H1 (cell line): ENCODE data around the gene C6orf163. TPM values are rescaled to one million over a fixed set of nuclear protein-coding genes. Genes with fewer than 3 reads are reported as not detected.

ENCODE experiments used
- ASH2L ChIP-seq: fragments of 200-600, 300-600 bp; sonication (generic); IDR thresholded peaks from one replicate; pipeline ENCODE4 v1.7.1; 2017; ENCODE audit warnings: low read length
- CBX8 ChIP-seq: fragments of 300-800, 300-1000 bp; sonication (generic); IDR thresholded peaks from 2 replicates; pipeline ENCODE4 v1.7.1; 2016; ENCODE audit warnings: low read depth, low read length, borderline replicate concordance
- CHD1 ChIP-seq: IDR thresholded peaks from 2 replicates; pipeline ENCODE4 v1.6.1; 2012; ENCODE audit warnings: low read depth, low read length, improper control_type of control experiment
- CREB1 ChIP-seq: IDR thresholded peaks from 2 replicates; pipeline ENCODE4 v1.6.1; 2012; ENCODE audit warnings: inconsistent platforms
- CTBP2 ChIP-seq: IDR thresholded peaks from 2 replicates; pipeline ENCODE4 v1.7.0; 2011; ENCODE audit warnings: borderline replicate concordance, mild to moderate bottlenecking, moderate library complexity, mixed read lengths, low read length; ENCODE audit not compliant: insufficient read depth, insufficient read length
- EGR1 ChIP-seq: IDR thresholded peaks from 2 replicates; pipeline ENCODE4 v1.6.1; 2011; ENCODE audit warnings: low read depth, low read length, borderline replicate concordance
- FOSL1 ChIP-seq: IDR thresholded peaks from 2 replicates; pipeline ENCODE4 v1.6.1; 2011; ENCODE audit warnings: mild to moderate bottlenecking, low read depth, low read length, moderate library complexity; ENCODE audit not compliant: insufficient read depth
- GTF2F1 ChIP-seq: IDR thresholded peaks from 2 replicates; pipeline ENCODE4 v1.6.1; 2012; ENCODE audit warnings: low read depth, low read length, improper control_type of control experiment, borderline replicate concordance
- JUN ChIP-seq: IDR thresholded peaks from 2 replicates; pipeline ENCODE4 v1.6.1; 2011; ENCODE audit warnings: low read depth, mild to moderate bottlenecking, improper control_type of control experiment, low read length
- KDM1A ChIP-seq: fragments of 200-600, 300-600 bp; sonication (generic); IDR thresholded peaks from 2 replicates; pipeline ENCODE4 v1.7.1; 2016; ENCODE audit warnings: mild to moderate bottlenecking, low read length, borderline replicate concordance
- KDM5A ChIP-seq: fragments of 200-600 bp; IDR thresholded peaks from 2 replicates; pipeline ENCODE4 v1.7.1; 2012; ENCODE audit warnings: mild to moderate bottlenecking, low read length, inconsistent platforms, mixed read lengths
- MAFK ChIP-seq: IDR thresholded peaks from 2 replicates; pipeline ENCODE4 v1.6.1; 2012; ENCODE audit warnings: low read depth, mild to moderate bottlenecking, improper control_type of control experiment, low read length
- MAX ChIP-seq: IDR thresholded peaks from 2 replicates; pipeline ENCODE4 v1.6.1; 2012; ENCODE audit warnings: inconsistent platforms
- NRF1 ChIP-seq: IDR thresholded peaks from 2 replicates; pipeline ENCODE4 v1.6.1; 2011; ENCODE audit warnings: mild to moderate bottlenecking, low read depth, low read length, improper control_type of control experiment
- POU5F1 ChIP-seq: IDR thresholded peaks from 2 replicates; pipeline ENCODE4 v1.6.1; 2011; ENCODE audit warnings: low read depth, mild to moderate bottlenecking, low read length, moderate library complexity
- SRF ChIP-seq: IDR thresholded peaks from 2 replicates; pipeline ENCODE4 v1.6.1; 2011; ENCODE audit warnings: mild to moderate bottlenecking, low read depth, low read length, moderate library complexity
- SUZ12 ChIP-seq: fragments of 200-600 bp; sonication (generic); IDR thresholded peaks from 2 replicates; pipeline ENCODE4 v1.6.1; 2012; ENCODE audit warnings: mild to moderate bottlenecking, inconsistent platforms, low read length, moderate library complexity, mixed read lengths
- TAF1 ChIP-seq: IDR thresholded peaks from 2 replicates; pipeline ENCODE4 v1.6.1; 2011; ENCODE audit warnings: mild to moderate bottlenecking, low read depth, low read length
- TBP ChIP-seq: IDR thresholded peaks from 2 replicates; pipeline ENCODE4 v1.6.1; 2011; ENCODE audit warnings: low read depth, low read length, improper control_type of control experiment
- USF2 ChIP-seq: IDR thresholded peaks from 2 replicates; pipeline ENCODE4 v1.6.1; 2011; ENCODE audit warnings: low read length, improper control_type of control experiment
- YY1 ChIP-seq: IDR thresholded peaks from 2 replicates; pipeline ENCODE4 v1.6.1; 2011; ENCODE audit warnings: low read depth, mild to moderate bottlenecking, low read length
- ZNF274 ChIP-seq: IDR thresholded peaks from 2 replicates; pipeline ENCODE4 v1.7.0; 2012; ENCODE audit warnings: low read length, borderline replicate concordance; ENCODE audit errors: extremely low read depth
- polyA plus RNA-seq, 7 experiments: library from polyadenylated mRNA; depleted of rRNA in 3 of 7; stranded (reverse) in 5 of 7; unstranded in 2 of 7; fragments of >200 nt in 5 of 7; fragments of 200-250 nt in 2 of 7; gene quantifications; 1 replicate in 5 of 7; 2 replicates in 1 of 7; 4 replicates in 1 of 7; pipeline versions ENCODE4 v1.2.1 to v1.2.3, GENCODE V29; 2011 to 2013; ENCODE audit warnings: missing spikeins in 2 of 7, mixed read lengths in 2 of 7
- total RNA-seq: library from RNA; stranded (reverse); fragmentation: NEBNext Ultra II Directional; extraction: Animal tissue kit (Norgen Biotek cat#: 25700); gene quantifications from 2 replicates; pipeline ENCODE4 v1.2.1, GENCODE V29; 2021
- TF ChIP-seq, protein P1 (sequence below): IDR thresholded peaks from 2 replicates; pipeline ENCODE4 v1.6.1; 2011; ENCODE audit warnings: low read depth, mild to moderate bottlenecking, low read length; ENCODE audit not compliant: insufficient read depth

C6orf163 gene
- total and polyA plus RNA-seq, 2 of the 8 experiments (the other 6 are each of a cell fraction or from before 2014, with no cell fraction given), result 0.36 to 1.5 TPM

- no peak for TF ChIP-seq YY1
- no peak for TF ChIP-seq USF2
- peak; percentile 67 for TF ChIP-seq ASH2L
- TF ChIP-seq TBP, result peak; percentile 84
- TF ChIP-seq FOSL1, result 0 out of 2 replicates have a peak, but pooled peaks have one; percentile 30
- TF ChIP-seq SRF, result 0 out of 2 replicates have a peak, but pooled peaks have one; percentile 20
- no peak for TF ChIP-seq SUZ12
- peak; percentile 93 for TF ChIP-seq TAF1
- 0 out of 2 replicates have a peak, but pooled peaks have one; percentile 11 for TF ChIP-seq KDM5A
- TF ChIP-seq NRF1, result no peak
- TF ChIP-seq POU5F1, result no peak
- no peak for TF ChIP-seq KDM1A
- no peak for TF ChIP-seq CHD1
- TF ChIP-seq GTF2F1, result no peak
- no peak for TF ChIP-seq MAX
- no peak for TF ChIP-seq JUN
- TF ChIP-seq ZNF274, result no peak
- TF ChIP-seq MAFK, result no peak
- no peak for TF ChIP-seq CREB1
- peak; percentile 89 for TF ChIP-seq EGR1
- TF ChIP-seq, protein P1, sequence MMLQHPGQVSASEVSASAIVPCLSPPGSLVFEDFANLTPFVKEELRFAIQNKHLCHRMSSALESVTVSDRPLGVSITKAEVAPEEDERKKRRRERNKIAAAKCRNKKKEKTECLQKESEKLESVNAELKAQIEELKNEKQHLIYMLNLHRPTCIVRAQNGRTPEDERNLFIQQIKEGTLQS, result no peak
- TF ChIP-seq CBX8, result no peak
- no peak for TF ChIP-seq CTBP2
Observed at GRCh38 chr6:87322304-87323212, 22.1 kb upstream of the C6orf163 start, which contains the start of gene SMIM8 (continued).
